ENCODE measurements around the gene UBE2L5. TPM values are rescaled to one million over a fixed set of nuclear protein-coding genes. Genes with fewer than 3 reads are reported as not detected.
A peak's percentile ranks its signal among the peaks of the same experiment; 100 is the strongest.

UBE2L5 gene
- total RNA-seq, 3 donors from 2014 or later = 0.98 to 1.3 TPM; not detected in 1

DNA sequence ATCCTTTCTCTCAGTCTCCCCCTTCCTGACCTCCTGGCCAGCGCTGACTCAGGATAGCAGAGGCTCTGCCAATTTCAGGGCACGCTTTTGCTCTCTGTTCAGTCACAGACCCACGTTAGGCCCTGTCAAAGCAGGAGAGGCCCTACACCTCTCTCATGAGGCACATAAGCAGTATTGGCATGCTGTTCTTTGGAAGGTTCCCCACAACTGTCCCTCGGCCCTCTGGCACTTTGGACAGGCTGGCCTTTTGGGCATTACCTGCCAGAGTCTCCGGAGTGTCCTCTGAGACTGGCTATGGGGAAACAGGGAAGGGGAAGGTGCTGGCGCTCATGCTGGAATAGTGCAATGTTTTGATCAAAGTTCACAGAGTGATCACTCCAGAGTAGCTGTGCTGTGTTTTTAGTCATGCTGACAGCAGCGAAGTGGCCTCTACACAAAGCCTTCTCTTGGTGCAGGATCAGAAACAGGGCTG is 23.7 kb upstream of the UBE2L5 start:
- Histone ChIP-seq H3K27me3 (no peaks in the 10 kb centered on the region), H3K9me3 (no peaks in the 10 kb centered on the region), H3K4me1 (peaks cover 0 to 6% of the 10 kb centered on the region in 2 donors), H3K4me3 (no peak overlapping the region), H3K27ac (peak overlapping the region in 1 of 2 donors; percentile 34), H3K36me3 (no peaks in the 10 kb centered on the region)
- DNase-seq (ENCODE audit: low spot score in 2 of 2) = no peak
- TF ChIP-seq, protein P1, sequence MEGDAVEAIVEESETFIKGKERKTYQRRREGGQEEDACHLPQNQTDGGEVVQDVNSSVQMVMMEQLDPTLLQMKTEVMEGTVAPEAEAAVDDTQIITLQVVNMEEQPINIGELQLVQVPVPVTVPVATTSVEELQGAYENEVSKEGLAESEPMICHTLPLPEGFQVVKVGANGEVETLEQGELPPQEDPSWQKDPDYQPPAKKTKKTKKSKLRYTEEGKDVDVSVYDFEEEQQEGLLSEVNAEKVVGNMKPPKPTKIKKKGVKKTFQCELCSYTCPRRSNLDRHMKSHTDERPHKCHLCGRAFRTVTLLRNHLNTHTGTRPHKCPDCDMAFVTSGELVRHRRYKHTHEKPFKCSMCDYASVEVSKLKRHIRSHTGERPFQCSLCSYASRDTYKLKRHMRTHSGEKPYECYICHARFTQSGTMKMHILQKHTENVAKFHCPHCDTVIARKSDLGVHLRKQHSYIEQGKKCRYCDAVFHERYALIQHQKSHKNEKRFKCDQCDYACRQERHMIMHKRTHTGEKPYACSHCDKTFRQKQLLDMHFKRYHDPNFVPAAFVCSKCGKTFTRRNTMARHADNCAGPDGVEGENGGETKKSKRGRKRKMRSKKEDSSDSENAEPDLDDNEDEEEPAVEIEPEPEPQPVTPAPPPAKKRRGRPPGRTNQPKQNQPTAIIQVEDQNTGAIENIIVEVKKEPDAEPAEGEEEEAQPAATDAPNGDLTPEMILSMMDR (IDR thresholded peaks at IDR 0.05) = no peak
- TF ChIP-seq POLR2AphosphoS5 (IDR thresholded peaks at IDR 0.05) (no peak), POLR2A (IDR thresholded peaks at IDR 0.05) (no peak)
- intact Hi-C loops (cut with DNase I; ENCODE audit: low total_unique reads) = no loop called here

DNA sequence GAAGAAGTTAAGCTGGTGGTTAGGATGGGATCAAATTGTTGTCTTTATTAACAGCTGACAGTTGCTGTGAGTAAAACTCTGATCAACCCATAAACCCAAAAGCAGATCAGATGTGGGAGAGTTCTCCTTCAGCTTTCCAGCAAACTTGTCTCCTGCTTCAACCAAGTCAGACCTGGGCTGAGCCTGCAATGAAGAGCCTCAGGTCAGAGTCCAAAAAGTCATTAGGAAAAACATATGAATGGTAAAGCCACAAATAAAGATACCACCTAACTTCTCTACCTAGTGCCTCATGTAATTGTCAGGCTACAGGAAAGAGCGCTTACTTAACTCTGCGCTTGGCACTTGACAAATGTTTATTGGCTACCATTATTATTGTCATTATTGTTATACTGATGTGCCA is 21.9 kb upstream of the UBE2L5 start:
- DNase-seq (ENCODE audit: low spot score in 2 of 2) = no peak
- Histone ChIP-seq H3K27ac (no peak overlapping the region), H3K4me1 (peaks cover 0 to 11% of the 10 kb centered on the region in 2 donors), H3K27me3 (no peaks in the 10 kb centered on the region), H3K36me3 (no peaks in the 10 kb centered on the region), H3K9me3 (no peaks in the 10 kb centered on the region), H3K4me3 (no peak overlapping the region)
- intact Hi-C loops (cut with DNase I; ENCODE audit: low total_unique reads) = no loop called here
- TF ChIP-seq POLR2AphosphoS5 (IDR thresholded peaks at IDR 0.05) (no peak), POLR2A (IDR thresholded peaks at IDR 0.05) (no peak)
- TF ChIP-seq, protein P1 (IDR thresholded peaks at IDR 0.05) = no peak

DNA sequence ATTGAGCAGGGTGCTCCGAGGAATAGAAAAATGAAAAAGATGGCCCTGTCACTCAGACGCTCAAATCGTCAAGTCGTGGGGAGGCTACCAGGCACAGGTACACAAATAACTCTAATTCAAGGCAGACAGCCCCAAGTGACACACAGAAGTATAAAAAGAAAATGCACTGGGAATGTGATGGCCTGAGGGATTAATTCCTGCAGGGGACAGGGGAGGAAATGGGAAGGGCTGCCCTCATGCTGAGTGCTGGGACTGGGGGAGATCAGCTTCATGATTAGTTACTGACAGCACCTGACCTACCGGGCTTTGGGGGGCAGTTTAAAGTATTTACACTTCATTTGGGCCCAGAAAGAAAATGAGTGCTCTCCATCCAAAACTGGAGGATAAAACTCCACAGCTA is 20.9 kb upstream of the UBE2L5 start:
- H3K27me3 ChIP-seq = no peaks in the 10 kb centered on the region
- DNase-seq (ENCODE audit: low spot score in 2 of 2) = no peak
- H3K9me3 ChIP-seq = no peaks in the 10 kb centered on the region
- H3K27ac ChIP-seq = no peak overlapping the region
- TF ChIP-seq, protein P1 (IDR thresholded peaks at IDR 0.05) = no peak
- TF ChIP-seq POLR2AphosphoS5 (IDR thresholded peaks at IDR 0.05) = no peak
- no peak for TF ChIP-seq POLR2A (IDR thresholded peaks at IDR 0.05)
- peaks cover 0 to 11% of the 10 kb centered on the region in 2 donors for H3K4me1 ChIP-seq
- no peak overlapping the region for H3K4me3 ChIP-seq
- H3K36me3 ChIP-seq = no peaks in the 10 kb centered on the region
- intact Hi-C loops (cut with DNase I; ENCODE audit: low total_unique reads) = no loop called here

DNA sequence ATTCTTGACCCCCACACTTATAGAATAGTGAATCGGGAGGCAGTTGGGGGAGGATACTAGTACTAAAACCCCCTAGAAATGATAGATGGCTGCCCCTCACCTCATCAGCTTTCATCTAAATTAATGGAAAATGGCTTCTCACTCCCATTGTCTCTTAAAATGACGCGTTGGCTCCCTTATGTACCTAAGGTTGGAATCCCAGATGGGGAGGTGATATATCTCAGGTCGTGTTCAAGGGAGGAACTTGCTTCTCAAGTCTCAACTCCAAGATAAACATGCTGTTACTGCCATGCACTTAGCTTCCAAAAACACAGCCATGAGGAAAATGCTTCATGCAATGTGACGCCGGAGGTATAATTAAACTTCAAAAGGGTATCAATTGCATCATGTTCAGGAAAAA is 18.8 kb upstream of the UBE2L5 start:
- intact Hi-C loops (cut with DNase I; ENCODE audit: low total_unique reads) = no loop called here
- H3K27me3 ChIP-seq = no peaks in the 10 kb centered on the region
- peaks cover 0 to 11% of the 10 kb centered on the region in 2 donors for H3K4me1 ChIP-seq
- no peak overlapping the region for H3K4me3 ChIP-seq
- H3K36me3 ChIP-seq = no peaks in the 10 kb centered on the region
- no peak for TF ChIP-seq POLR2AphosphoS5 (IDR thresholded peaks at IDR 0.05)
- TF ChIP-seq POLR2A (IDR thresholded peaks at IDR 0.05) = no peak
- TF ChIP-seq, protein P1 (IDR thresholded peaks at IDR 0.05) = no peak
- H3K27ac ChIP-seq = peak overlapping the region; percentile 62 to 80
- DNase-seq (ENCODE audit: low spot score in 2 of 2) = no peak
- no peaks in the 10 kb centered on the region for H3K9me3 ChIP-seq

DNA sequence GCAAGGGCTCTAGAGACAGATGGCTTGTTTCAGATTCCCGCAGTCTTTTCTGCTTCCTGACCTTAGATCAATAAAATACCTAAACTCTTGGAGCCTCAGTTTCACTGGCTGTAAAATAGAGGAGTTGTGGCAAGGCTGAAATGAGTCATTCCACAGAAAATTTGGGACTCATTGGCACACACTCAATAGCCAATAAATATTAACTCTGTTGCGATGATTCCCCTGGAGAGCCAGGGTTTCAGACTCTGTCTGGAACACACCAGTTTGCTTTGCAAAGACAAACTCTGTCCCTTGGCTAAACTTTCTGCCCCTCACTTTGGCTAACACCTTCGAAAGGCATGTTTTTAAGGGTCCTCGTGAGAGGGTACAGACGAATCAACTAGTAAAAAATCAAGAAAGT is 18.1 kb upstream of the UBE2L5 start:
- Histone ChIP-seq H3K27ac (peak overlapping the region; percentile 49 to 80), H3K4me3 (no peak overlapping the region), H3K9me3 (no peaks in the 10 kb centered on the region), H3K27me3 (no peaks in the 10 kb centered on the region), H3K4me1 (peaks cover 0 to 11% of the 10 kb centered on the region in 2 donors), H3K36me3 (no peaks in the 10 kb centered on the region)
- DNase-seq (ENCODE audit: low spot score in 2 of 2) = no peak
- TF ChIP-seq POLR2AphosphoS5 (IDR thresholded peaks at IDR 0.05) (no peak), POLR2A (IDR thresholded peaks at IDR 0.05) (no peak)
- TF ChIP-seq, protein P1 (IDR thresholded peaks at IDR 0.05) = no peak
- intact Hi-C loops (cut with DNase I; ENCODE audit: low total_unique reads) = no loop called here
